ENCODE data around the gene SYT3. TPM values are rescaled to one million over a fixed set of nuclear protein-coding genes. Genes with fewer than 3 reads are reported as not detected.
"Not testable (repeated sequence)": the region's sequence is repeated elsewhere in the genome, so short reads cannot be mapped to it uniquely, and the experiment has no call there.

SYT3 gene
- total RNA-seq, 1 experiment from 2014 or later, result 0.18 TPM

DNA sequence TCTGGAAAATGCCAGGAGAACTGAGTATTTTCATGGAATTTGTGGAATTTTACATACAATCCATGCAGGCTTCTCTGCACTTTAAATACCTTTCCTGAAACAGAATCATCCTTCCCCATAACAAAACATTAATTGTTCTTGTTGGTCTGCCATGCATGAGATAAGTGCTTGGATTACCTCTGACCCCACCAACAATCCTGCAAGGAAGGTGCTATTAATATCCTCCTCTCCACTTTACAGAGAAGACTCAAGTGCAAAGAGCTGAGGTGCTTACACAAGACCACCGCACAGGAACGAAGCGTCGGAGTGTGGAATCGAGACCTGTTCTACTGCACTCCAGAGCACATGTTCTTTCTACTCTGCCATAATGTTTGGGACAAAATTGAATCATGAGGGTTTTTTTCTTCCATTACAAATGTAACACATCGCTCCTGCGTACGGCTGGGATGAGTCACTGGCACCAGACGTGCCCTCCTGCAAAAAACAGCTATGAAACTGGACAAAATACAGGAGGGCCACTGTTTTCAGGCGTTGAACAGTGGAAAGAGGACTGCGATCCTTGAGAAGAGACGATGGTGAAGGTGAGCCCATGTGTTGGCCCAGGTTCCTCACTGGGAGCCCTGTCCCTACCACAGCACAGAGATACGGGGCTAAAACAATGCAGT is 58.6 kb downstream of the SYT3 start:
- Histone ChIP-seq H3K9ac (ENCODE audit: low read length) (no peak overlapping the region), H3K9me3 (ENCODE audit: low read length) (no peaks in the 10 kb centered on the region), H3K4me2 (ENCODE audit: low read length) (no peak overlapping the region), H3K9me2 (replicated peaks; ENCODE audit: low read length) (no peaks in the 10 kb centered on the region), H3K4me3 (ENCODE audit: low read length) (no peak overlapping the region), H3K36me3 (ENCODE audit: low read depth, low read length) (no peaks in the 10 kb centered on the region), H3K27ac (ENCODE audit: low read length) (no peak overlapping the region), H4K20me1 (ENCODE audit: low read length) (no peaks in the 10 kb centered on the region), H3F3A (ENCODE audit: low read length, unreplicated experiment) (no peaks in the 10 kb centered on the region), H3K4me1 (ENCODE audit: insufficient read depth, low read length) (no peaks in the 10 kb centered on the region), H2AFZ (ENCODE audit: low read length) (no peak overlapping the region), H3K27me3 (ENCODE audit: low read length) (peaks cover 41% of the 10 kb centered on the region), H3K79me2 (ENCODE audit: low read length) (no peaks in the 10 kb centered on the region)
- no TSS peak for BruUV-seq (replicated peaks)
- TF ChIP-seq, protein P1, sequence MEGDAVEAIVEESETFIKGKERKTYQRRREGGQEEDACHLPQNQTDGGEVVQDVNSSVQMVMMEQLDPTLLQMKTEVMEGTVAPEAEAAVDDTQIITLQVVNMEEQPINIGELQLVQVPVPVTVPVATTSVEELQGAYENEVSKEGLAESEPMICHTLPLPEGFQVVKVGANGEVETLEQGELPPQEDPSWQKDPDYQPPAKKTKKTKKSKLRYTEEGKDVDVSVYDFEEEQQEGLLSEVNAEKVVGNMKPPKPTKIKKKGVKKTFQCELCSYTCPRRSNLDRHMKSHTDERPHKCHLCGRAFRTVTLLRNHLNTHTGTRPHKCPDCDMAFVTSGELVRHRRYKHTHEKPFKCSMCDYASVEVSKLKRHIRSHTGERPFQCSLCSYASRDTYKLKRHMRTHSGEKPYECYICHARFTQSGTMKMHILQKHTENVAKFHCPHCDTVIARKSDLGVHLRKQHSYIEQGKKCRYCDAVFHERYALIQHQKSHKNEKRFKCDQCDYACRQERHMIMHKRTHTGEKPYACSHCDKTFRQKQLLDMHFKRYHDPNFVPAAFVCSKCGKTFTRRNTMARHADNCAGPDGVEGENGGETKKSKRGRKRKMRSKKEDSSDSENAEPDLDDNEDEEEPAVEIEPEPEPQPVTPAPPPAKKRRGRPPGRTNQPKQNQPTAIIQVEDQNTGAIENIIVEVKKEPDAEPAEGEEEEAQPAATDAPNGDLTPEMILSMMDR (conservative IDR thresholded peaks at IDR 0.05; ENCODE audit: low read depth, low read length), result no peak
- TF ChIP-seq EZH2 (IDR thresholded peaks at IDR 0.05; ENCODE audit: low read length, unreplicated experiment) (no peak), EZH2phosphoT487 (IDR thresholded peaks at IDR 0.05; ENCODE audit: borderline replicate concordance, low read length) (no peak)
- ATAC-seq (no peak), DNase-seq (no peak)
- ChIA-PET POLR2A (ENCODE audit: unreplicated experiment) (no interaction called here), CTCF (no interaction called here)
- intact Hi-C loops (cut with micrococcal nuclease), result no loop called here

DNA sequence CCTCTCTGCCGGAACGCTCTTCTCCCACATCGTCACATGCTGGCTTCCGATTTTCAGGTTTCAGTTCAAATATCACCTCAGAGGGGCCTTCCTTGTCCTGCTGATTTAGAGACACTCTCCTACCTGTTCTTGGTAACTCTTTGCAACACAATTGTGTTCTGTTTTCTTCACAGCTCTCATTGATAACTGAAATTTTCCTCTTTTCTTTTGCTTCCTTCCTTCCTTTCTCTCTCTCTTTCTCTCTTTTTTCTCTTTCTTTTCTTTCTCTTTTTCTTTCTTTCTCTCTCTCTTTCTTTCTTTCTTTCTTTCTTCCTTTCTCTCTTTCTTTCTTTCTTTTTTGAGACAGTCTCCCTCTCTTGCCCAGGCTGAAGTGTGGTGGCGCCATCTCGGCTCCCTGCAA is 59.4 kb downstream of the SYT3 start:
- intact Hi-C loops (cut with micrococcal nuclease), result no loop called here
- H3K79me2 ChIP-seq (ENCODE audit: low read length), result no peaks in the 10 kb centered on the region
- H3K27me3 ChIP-seq (ENCODE audit: low read length), result peaks cover 49% of the 10 kb centered on the region
- no peak overlapping the region for H3K27ac ChIP-seq (ENCODE audit: low read length)
- no peak for DNase-seq
- H3K4me2 ChIP-seq (ENCODE audit: low read length), result no peak overlapping the region
- no peaks in the 10 kb centered on the region for H3F3A ChIP-seq (ENCODE audit: low read length, unreplicated experiment)
- no peak for ATAC-seq
- no peaks in the 10 kb centered on the region for H4K20me1 ChIP-seq (ENCODE audit: low read length)
- ChIA-PET CTCF (no interaction called here), POLR2A (ENCODE audit: unreplicated experiment) (no interaction called here)
- H3K9me3 ChIP-seq (ENCODE audit: low read length), result no peaks in the 10 kb centered on the region
- no peak overlapping the region for H3K9ac ChIP-seq (ENCODE audit: low read length)
- no peak overlapping the region for H3K4me3 ChIP-seq (ENCODE audit: low read length)
- H2AFZ ChIP-seq (ENCODE audit: low read length), result no peak overlapping the region
- H3K4me1 ChIP-seq (ENCODE audit: insufficient read depth, low read length), result no peaks in the 10 kb centered on the region
- BruUV-seq (replicated peaks), result no TSS peak
- TF ChIP-seq EZH2 (IDR thresholded peaks at IDR 0.05; ENCODE audit: low read length, unreplicated experiment) (no peak), EZH2phosphoT487 (IDR thresholded peaks at IDR 0.05; ENCODE audit: borderline replicate concordance, low read length) (no peak)
- TF ChIP-seq, protein P1 (conservative IDR thresholded peaks at IDR 0.05; ENCODE audit: low read depth, low read length), result no peak
- no peaks in the 10 kb centered on the region for H3K36me3 ChIP-seq (ENCODE audit: low read depth, low read length)
- H3K9me2 ChIP-seq (replicated peaks; ENCODE audit: low read length), result no peaks in the 10 kb centered on the region

DNA sequence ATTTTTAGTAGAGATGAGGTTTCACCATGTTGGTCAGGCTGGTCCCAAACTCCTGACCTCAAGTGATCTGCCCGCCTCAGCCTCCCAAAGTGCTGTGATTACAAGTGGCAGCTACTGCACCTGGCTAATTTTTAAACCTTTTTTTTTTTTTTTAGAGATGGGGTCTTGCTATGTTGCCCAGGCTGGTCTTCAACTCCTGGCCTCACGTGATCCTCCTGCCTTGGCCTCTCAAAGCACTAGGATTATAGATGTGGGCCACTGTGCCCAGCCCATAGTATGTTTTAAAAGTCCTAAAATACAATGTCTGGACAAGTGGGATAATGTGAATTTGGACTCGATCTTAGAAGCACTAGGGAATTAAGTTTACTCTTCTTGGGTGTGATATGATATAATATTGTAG is 62.9 kb downstream of the SYT3 start:
- H3K27ac ChIP-seq (ENCODE audit: low read length); H4K20me1 ChIP-seq (ENCODE audit: low read length); H3K9ac ChIP-seq (ENCODE audit: low read length); H3K4me1 ChIP-seq (ENCODE audit: insufficient read depth, low read length); H3K36me3 ChIP-seq (ENCODE audit: low read depth, low read length); H3F3A ChIP-seq (ENCODE audit: low read length, unreplicated experiment); POLR2A ChIA-PET (ENCODE audit: unreplicated experiment); H3K9me3 ChIP-seq (ENCODE audit: low read length); H3K4me3 ChIP-seq (ENCODE audit: low read length); BruUV-seq (replicated peaks); H3K9me2 ChIP-seq (replicated peaks; ENCODE audit: low read length); H3K4me2 ChIP-seq (ENCODE audit: low read length); DNase-seq; ATAC-seq; intact Hi-C loops (cut with micrococcal nuclease); H2AFZ ChIP-seq (ENCODE audit: low read length); CTCF ChIA-PET; H3K79me2 ChIP-seq (ENCODE audit: low read length): not testable (repeated sequence)
- peaks cover 42% of the 10 kb centered on the region for H3K27me3 ChIP-seq (ENCODE audit: low read length)
